Sigmoid colon (tissue), 7 donors: ENCODE measurements around the gene FGFRL1. TPM values are rescaled to one million over a fixed set of nuclear protein-coding genes. Genes with fewer than 3 reads are reported as not detected.
A peak's percentile ranks its signal among the peaks of the same experiment; 100 is the strongest.

Experiments used
- DNase-seq: peaks from one replicate; pipeline ENCODE4 v3.0.0-alpha.2; 2019
- H3K27ac ChIP-seq, 4 donors: fragments of 200-600 bp; sonication (generic); one replicate each; pipeline ENCODE4 v1.5.1; 2016 to 2019; ENCODE audit warnings: mild to moderate bottlenecking in 1 of 4
- H3K27me3 ChIP-seq, 3 donors: fragments of 200-600 bp; sonication (generic); one replicate each; pipeline ENCODE4 v1.5.1; 2019; ENCODE audit warnings: mild to moderate bottlenecking in 1 of 3
- H3K36me3 ChIP-seq, 4 donors: fragments of 200-600 bp; sonication (generic); one replicate each; pipeline ENCODE4 v1.5.1; 2016 to 2019
- H3K4me1 ChIP-seq, 4 donors: fragments of 200-600 bp; sonication (generic); one replicate each; pipeline ENCODE4 v1.5.1; 2017 to 2019
- H3K4me3 ChIP-seq, 4 donors: fragments of 200-600 bp; sonication (generic); one replicate each; pipeline ENCODE4 v1.5.1; 2017 to 2019; ENCODE audit warnings: mild to moderate bottlenecking in 2 of 4, moderate library complexity in 1 of 4
- H3K9me3 ChIP-seq, 4 donors: fragments of 200-600 bp in 3 of 4; sonication (generic) in 3 of 4; one replicate each; pipeline versions ENCODE4 v1.5.1 to v1.6.1; 2013 to 2019
- EP300 ChIP-seq, 4 donors: sonication (generic); formaldehyde crosslinking; IDR thresholded peaks; one replicate each; pipeline ENCODE4 v1.6.1; 2017; ENCODE audit warnings: antibody characterized with exemption in 4 of 4
- POLR2A ChIP-seq, 2 donors: fragments of 450-650 bp; IDR thresholded peaks; one replicate each; pipeline ENCODE4 v1.6.1; 2016; ENCODE audit warnings: antibody characterized with exemption in 2 of 2, mild to moderate bottlenecking in 2 of 2, moderate library complexity in 2 of 2
- POLR2AphosphoS5 ChIP-seq, 4 donors: sonication (generic); formaldehyde crosslinking; IDR thresholded peaks; one replicate each; pipeline ENCODE4 v1.6.1; 2017; ENCODE audit warnings: antibody characterized with exemption in 4 of 4
- WGBS, 2 donors: extraction: QIAGEN DNeasy Blood & Tissue Kit; methylation state at CpG; one replicate each; pipeline ENCODE4 v1.1.7; 2013; 5-methylcytosine and 5-hydroxymethylcytosine counted together
- intact Hi-C: fragments of 100-400 bp; cut with DNase I; formaldehyde crosslinking; loops from one replicate; pipeline ENCODE4 v1.15.1; 2023
- polyA plus RNA-seq, 3 donors: library from polyadenylated mRNA; stranded (reverse); fragments of 200-250 nt; gene quantifications; one replicate each; pipeline ENCODE4 v1.2.3, GENCODE V29; 2013
- total RNA-seq, 4 donors: library from RNA; depleted of rRNA; stranded (reverse); fragments of >200 nt; gene quantifications; one replicate each; pipeline ENCODE4 v1.1.0, GENCODE V29; 2016
- TF ChIP-seq, protein P1 (sequence below), 4 experiments: fragments of 450-650 bp in 3 of 4; fragments of 200-600 bp in 1 of 4; IDR thresholded peaks; one replicate each; pipeline ENCODE4 v1.5.1; 2016 to 2019; ENCODE audit warnings: antibody characterized with exemption in 4 of 4, mild to moderate bottlenecking in 3 of 4, moderate library complexity in 2 of 4
- donor health status: healthy with polysubstance abuse.
- donor health status: Bipolar disorder and iron deficiency.
- donor health status: healthy.

FGFRL1 gene
- total and polyA plus RNA-seq, 7 donors, result 1.2 to 12.1 (median 6.8) TPM

DNA sequence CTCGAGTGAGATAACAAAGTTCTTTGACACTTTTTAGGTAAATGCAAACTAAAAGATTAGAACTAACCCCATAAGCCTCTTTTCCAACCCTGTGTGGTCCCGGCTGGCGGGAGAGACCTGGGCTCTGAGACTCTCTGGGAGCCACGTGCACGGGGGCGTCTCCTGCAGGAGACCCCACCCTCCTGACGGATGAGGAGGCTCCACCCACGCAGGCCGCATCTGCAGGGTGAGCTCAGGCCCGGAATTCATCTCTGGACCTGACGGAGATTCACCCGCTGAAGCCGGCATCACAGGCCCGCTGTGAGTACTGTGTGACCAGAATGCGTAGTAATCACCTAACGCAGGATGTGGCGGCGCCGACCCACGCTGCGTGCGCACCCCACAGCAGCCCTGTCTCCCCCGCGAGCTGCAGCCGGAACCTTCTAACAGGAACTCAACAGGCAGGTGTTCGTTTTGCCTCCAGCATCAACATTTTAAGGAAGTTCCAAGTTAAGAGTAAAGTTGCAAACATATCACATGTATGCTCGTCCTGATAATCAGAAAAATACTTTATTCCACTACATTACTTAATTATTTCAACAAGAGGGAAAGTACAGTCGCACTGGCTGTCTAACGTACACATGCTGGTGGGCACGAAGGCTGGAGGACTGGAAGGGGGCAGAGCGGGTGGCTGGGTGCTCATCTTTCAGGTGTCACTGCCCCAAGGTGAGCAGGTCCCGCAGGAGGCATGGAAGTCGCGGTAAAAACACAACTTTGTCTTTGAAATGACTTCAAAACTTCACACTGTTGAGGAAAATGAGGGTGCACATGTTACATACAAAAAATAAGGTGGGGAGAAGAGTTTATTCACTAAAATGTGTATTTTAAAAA lies 44.5 kb downstream of the FGFRL1 start:
- TF ChIP-seq, protein P1, sequence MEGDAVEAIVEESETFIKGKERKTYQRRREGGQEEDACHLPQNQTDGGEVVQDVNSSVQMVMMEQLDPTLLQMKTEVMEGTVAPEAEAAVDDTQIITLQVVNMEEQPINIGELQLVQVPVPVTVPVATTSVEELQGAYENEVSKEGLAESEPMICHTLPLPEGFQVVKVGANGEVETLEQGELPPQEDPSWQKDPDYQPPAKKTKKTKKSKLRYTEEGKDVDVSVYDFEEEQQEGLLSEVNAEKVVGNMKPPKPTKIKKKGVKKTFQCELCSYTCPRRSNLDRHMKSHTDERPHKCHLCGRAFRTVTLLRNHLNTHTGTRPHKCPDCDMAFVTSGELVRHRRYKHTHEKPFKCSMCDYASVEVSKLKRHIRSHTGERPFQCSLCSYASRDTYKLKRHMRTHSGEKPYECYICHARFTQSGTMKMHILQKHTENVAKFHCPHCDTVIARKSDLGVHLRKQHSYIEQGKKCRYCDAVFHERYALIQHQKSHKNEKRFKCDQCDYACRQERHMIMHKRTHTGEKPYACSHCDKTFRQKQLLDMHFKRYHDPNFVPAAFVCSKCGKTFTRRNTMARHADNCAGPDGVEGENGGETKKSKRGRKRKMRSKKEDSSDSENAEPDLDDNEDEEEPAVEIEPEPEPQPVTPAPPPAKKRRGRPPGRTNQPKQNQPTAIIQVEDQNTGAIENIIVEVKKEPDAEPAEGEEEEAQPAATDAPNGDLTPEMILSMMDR (IDR thresholded peaks at IDR 0.05), result no peak
- TF ChIP-seq POLR2A (IDR thresholded peaks at IDR 0.05), result no peak
- TF ChIP-seq POLR2AphosphoS5 (IDR thresholded peaks at IDR 0.05), result no peak
- TF ChIP-seq EP300 (IDR thresholded peaks at IDR 0.05), result no peak
- Histone ChIP-seq H3K27ac (no peak overlapping the region), H3K4me3 (no peak overlapping the region), H3K27me3 (peaks cover 12 to 90% (median 59%) of the 10 kb centered on the region in 3 donors), H3K9me3 (no peaks in the 10 kb centered on the region), H3K4me1 (peaks cover 0 to 19% (median 10%) of the 10 kb centered on the region in 4 donors), H3K36me3 (no peaks in the 10 kb centered on the region)
- DNase-seq, result peak; percentile 66
- 35 to 38% methylated on average over 34 of the region's 34 CpGs for WGBS, 2 donors
- intact Hi-C loops, result no loop called here

DNA sequence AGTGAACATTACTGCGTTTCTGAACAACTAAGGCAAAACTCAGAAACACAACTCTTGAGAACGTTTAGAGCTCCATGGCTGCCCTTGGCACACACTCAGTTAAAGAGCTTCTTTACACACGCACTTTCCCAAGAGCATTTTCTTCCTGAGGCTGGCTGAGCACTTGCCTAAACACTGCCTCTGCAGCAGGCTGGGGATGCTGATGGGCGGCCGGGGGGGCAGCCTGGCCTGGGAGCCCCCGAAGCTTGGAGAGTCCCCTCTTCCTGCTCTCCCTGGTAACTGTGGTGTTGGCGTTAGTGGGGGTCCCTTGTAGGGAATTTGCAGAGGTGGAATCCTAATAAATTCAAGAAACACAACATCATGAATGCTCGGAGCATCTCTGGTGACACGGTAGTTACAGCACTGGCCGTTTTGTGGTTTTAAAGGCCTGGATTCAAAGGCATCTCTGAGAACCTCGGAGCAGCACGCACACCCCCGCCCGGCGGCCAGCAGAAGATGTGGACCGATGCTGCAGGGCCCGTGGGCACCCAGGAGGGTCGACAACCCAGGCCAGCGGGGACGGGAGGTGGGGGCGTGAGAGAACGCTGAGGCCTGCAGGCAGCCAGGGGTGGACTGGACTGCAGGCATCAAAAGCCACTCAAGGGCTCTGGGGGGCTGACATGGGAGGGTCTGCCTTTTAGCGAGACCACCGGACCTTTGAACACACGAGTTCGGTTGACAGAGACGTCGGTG lies 45.4 kb downstream of the FGFRL1 start:
- Histone ChIP-seq H3K4me1 (peaks cover 0 to 19% (median 10%) of the 10 kb centered on the region in 4 donors), H3K36me3 (no peaks in the 10 kb centered on the region), H3K27me3 (peaks cover 12 to 87% (median 55%) of the 10 kb centered on the region in 3 donors), H3K4me3 (no peak overlapping the region), H3K27ac (no peak overlapping the region), H3K9me3 (no peaks in the 10 kb centered on the region)
- 73 to 84% methylated on average over 28 of the region's 28 CpGs for WGBS, 2 donors
- intact Hi-C loops, result no loop called here
- DNase-seq, result peak; percentile 52
- TF ChIP-seq, protein P1 (IDR thresholded peaks at IDR 0.05), result no peak
- TF ChIP-seq POLR2A (IDR thresholded peaks at IDR 0.05), result no peak
- no peak for TF ChIP-seq POLR2AphosphoS5 (IDR thresholded peaks at IDR 0.05)
- TF ChIP-seq EP300 (IDR thresholded peaks at IDR 0.05), result no peak

DNA sequence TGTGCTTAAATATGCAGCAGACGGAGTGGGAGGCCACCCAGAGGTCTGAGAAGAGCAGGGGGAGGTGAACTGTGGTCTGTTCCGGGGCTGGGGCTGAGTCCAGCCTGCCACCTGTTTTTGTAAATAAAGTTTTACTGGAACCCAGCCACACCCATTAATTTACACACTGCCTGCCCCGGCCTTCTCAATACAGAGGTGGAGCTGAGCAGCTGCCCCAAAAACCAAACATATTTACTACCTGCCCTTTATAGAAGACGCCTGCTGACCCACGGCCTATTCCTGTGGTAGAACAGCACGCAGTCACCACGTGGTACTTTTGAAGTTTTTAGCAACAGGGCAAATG lies 45.9 kb downstream of the FGFRL1 start:
- peaks cover 12 to 87% (median 49%) of the 10 kb centered on the region in 3 donors for H3K27me3 ChIP-seq
- 18 to 65% methylated on average over 7 of the region's 7 CpGs for WGBS, 2 donors
- TF ChIP-seq EP300 (IDR thresholded peaks at IDR 0.05) (no peak), POLR2A (IDR thresholded peaks at IDR 0.05) (no peak), POLR2AphosphoS5 (IDR thresholded peaks at IDR 0.05) (no peak)
- TF ChIP-seq, protein P1 (IDR thresholded peaks at IDR 0.05), result no peak
- DNase-seq, result peak; percentile 17
- H3K9me3 ChIP-seq, result no peaks in the 10 kb centered on the region
- H3K4me3 ChIP-seq, result no peak overlapping the region
- H3K36me3 ChIP-seq, result no peaks in the 10 kb centered on the region
- intact Hi-C loops, result no loop called here
- no peak overlapping the region for H3K27ac ChIP-seq
- H3K4me1 ChIP-seq, result peaks cover 0 to 19% (median 10%) of the 10 kb centered on the region in 4 donors

DNA sequence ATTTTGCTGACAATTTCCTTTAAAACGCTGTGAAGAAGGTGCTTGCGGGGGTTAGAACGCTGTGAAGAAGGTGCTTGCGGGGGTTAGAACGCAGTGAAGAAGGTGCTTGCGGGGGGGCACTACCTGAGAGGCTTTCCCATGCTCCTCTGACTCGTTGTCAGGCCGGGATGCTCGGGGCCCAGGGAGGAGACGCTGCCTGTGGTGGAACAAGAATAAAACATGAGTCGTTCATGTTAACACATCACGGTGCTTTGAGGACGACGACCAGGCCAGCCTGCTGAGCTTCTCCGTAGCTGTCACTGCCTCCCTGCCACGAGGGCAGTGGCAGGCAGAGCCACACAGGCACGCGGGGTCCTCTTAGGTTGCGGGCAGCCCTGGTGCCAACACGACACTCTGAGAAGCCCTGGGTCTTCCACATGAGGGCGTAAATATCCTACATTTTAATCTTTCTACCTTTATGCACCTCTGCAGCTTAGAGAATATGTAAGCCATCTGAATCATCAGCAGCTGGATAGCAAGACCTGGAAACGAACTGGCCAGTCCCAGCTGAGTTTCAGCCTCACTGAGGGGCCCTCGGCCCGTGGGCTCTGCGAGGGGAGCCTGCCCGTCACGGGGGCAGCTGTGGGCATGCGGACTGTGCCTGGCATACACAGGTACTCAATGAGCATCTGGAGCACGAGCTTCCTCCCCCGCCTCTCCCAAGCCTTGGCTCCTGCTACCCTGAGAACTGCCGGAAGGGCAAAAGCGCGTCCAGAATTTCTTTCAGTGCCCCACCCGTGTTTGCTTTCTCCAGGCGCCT lies 47.0 kb downstream of the FGFRL1 start:
- H3K4me1 ChIP-seq, result peaks cover 0 to 11% (median 2%) of the 10 kb centered on the region in 4 donors
- no peaks in the 10 kb centered on the region for H3K36me3 ChIP-seq
- DNase-seq, result peak; percentile 29
- intact Hi-C loops, result no loop called here
- WGBS, 2 donors, result 31 to 70% methylated on average over 35 of the region's 35 CpGs
- no peak overlapping the region for H3K4me3 ChIP-seq
- peaks cover 12 to 86% (median 42%) of the 10 kb centered on the region in 3 donors for H3K27me3 ChIP-seq
- no peak overlapping the region for H3K27ac ChIP-seq
- H3K9me3 ChIP-seq, result no peaks in the 10 kb centered on the region
- TF ChIP-seq POLR2A (IDR thresholded peaks at IDR 0.05) (no peak), POLR2AphosphoS5 (IDR thresholded peaks at IDR 0.05) (no peak), EP300 (IDR thresholded peaks at IDR 0.05) (no peak)
- TF ChIP-seq, protein P1 (IDR thresholded peaks at IDR 0.05), result no peak
